Neural cell (in vitro differentiated cells): ENCODE data around the gene AGBL4. TPM values are rescaled to one million over a fixed set of nuclear protein-coding genes. Genes with fewer than 3 reads are reported as not detected.

Source experiments
- H2AFZ ChIP-seq: fragments of 200-600, 300-800 bp; sonication (generic), shearing (Covaris generic); 2 replicates; pipeline ENCODE4 v1.6.0; 2014; ENCODE audit warnings: low read depth, mild to moderate bottlenecking, antibody characterized with exemption, low read length, moderate library complexity
- H3F3A ChIP-seq: fragments of 200-600 bp; shearing (Covaris generic); 2 replicates; pipeline ENCODE4 v1.6.1; 2016; ENCODE audit warnings: mild to moderate bottlenecking, moderate library complexity, mixed read lengths, antibody characterized with exemption, low read length; ENCODE audit not compliant: insufficient read depth, poor library complexity, severe bottlenecking
- H3K27ac ChIP-seq: fragments of 200-600, 300-800 bp; sonication (generic), shearing (Covaris generic); 2 replicates; pipeline ENCODE4 v1.5.1; 2014; ENCODE audit warnings: mild to moderate bottlenecking, low read length, moderate library complexity
- H3K27me3 ChIP-seq: fragments of 300-800, 200-600 bp; sonication (generic), shearing (Covaris generic); 2 replicates; pipeline ENCODE4 v1.6.0; 2014; ENCODE audit warnings: mild to moderate bottlenecking, low read depth, low read length, moderate library complexity; ENCODE audit not compliant: insufficient read depth
- H3K36me3 ChIP-seq: fragments of 300-800, 200-600 bp; sonication (generic), shearing (Covaris generic); 2 replicates; pipeline ENCODE4 v1.5.1; 2014; ENCODE audit warnings: mild to moderate bottlenecking, antibody characterized with exemption, low read length, moderate library complexity; ENCODE audit not compliant: insufficient read depth
- H3K4me2 ChIP-seq: fragments of 300-800, 200-600 bp; sonication (generic), shearing (Covaris generic); 2 replicates; pipeline ENCODE4 v1.6.0; 2014; ENCODE audit warnings: mild to moderate bottlenecking, low read length
- H3K4me3 ChIP-seq: fragments of 300-800, 200-600 bp; sonication (generic), shearing (Covaris generic); 2 replicates; pipeline ENCODE4 v1.5.1; 2014; ENCODE audit warnings: mild to moderate bottlenecking, low read length, moderate library complexity
- H3K79me2 ChIP-seq: fragments of 200-600 bp; shearing (Covaris generic); replicated peaks from 2 replicates; pipeline ENCODE4 v1.6.0; 2014; ENCODE audit warnings: mild to moderate bottlenecking, low read length, moderate library complexity; ENCODE audit not compliant: insufficient read depth
- H3K9ac ChIP-seq: fragments of 300-800, 200-600 bp; sonication (generic), shearing (Covaris generic); 2 replicates; pipeline ENCODE4 v1.6.1; 2016; ENCODE audit warnings: mild to moderate bottlenecking, low read length, mixed read lengths
- H3K9me2 ChIP-seq: fragments of 200-600 bp; shearing (Covaris generic); 2 replicates; pipeline ENCODE4 v1.6.1; 2016; ENCODE audit warnings: mild to moderate bottlenecking, low read length, mixed read lengths; ENCODE audit not compliant: insufficient read depth
- H3K9me3 ChIP-seq: fragments of 200-600, 300-800 bp; sonication (generic), shearing (Covaris generic); 2 replicates; pipeline ENCODE4 v1.6.1; 2016; ENCODE audit warnings: mild to moderate bottlenecking, mixed run types, low read length, moderate library complexity, mixed read lengths
- H4K20me1 ChIP-seq: fragments of 200-600 bp; shearing (Covaris generic); 2 replicates; pipeline ENCODE4 v1.6.1; 2016; ENCODE audit warnings: mild to moderate bottlenecking, mixed run types; ENCODE audit not compliant: insufficient read depth
- CTCF ChIP-seq: fragments of 450-650 bp; IDR thresholded peaks from 2 replicates; pipeline ENCODE4 v1.5.1; 2014; ENCODE audit warnings: antibody characterized with exemption, mild to moderate bottlenecking, moderate library complexity; ENCODE audit not compliant: poor library complexity, severe bottlenecking
- EP300 ChIP-seq: fragments of 450-650 bp; conservative IDR thresholded peaks from 2 replicates; pipeline ENCODE4 v1.6.1; 2014; ENCODE audit warnings: antibody characterized with exemption, mild to moderate bottlenecking, moderate library complexity; ENCODE audit not compliant: poor library complexity, severe bottlenecking
- EZH2 ChIP-seq: fragments of 200-600, 300-800 bp; shearing (Covaris generic), sonication (generic); IDR thresholded peaks from 2 replicates; pipeline ENCODE4 v1.6.1; 2014; ENCODE audit warnings: antibody characterized with exemption, low read length, borderline replicate concordance, mild to moderate bottlenecking; ENCODE audit not compliant: insufficient read depth, poor library complexity, severe bottlenecking
- MXI1 ChIP-seq: fragments of 450-650 bp; conservative IDR thresholded peaks from 2 replicates; pipeline ENCODE4 v1.6.1; 2014; ENCODE audit warnings: antibody characterized with exemption, mild to moderate bottlenecking; ENCODE audit not compliant: poor library complexity, severe bottlenecking
- POLR2AphosphoS5 ChIP-seq: IDR thresholded peaks from 2 replicates; pipeline ENCODE4 v1.6.1; 2012
- RAD21 ChIP-seq: fragments of 450-650 bp; conservative IDR thresholded peaks from 2 replicates; pipeline ENCODE4 v1.6.1; 2014; ENCODE audit warnings: antibody characterized with exemption, mild to moderate bottlenecking, moderate library complexity
- REST ChIP-seq: IDR thresholded peaks from 2 replicates; pipeline ENCODE4 v1.6.1; 2012; ENCODE audit warnings: borderline replicate concordance
- SMC3 ChIP-seq: fragments of 450-650 bp; conservative IDR thresholded peaks from 2 replicates; pipeline ENCODE4 v1.6.1; 2014; ENCODE audit warnings: antibody characterized with exemption, mild to moderate bottlenecking, moderate library complexity; ENCODE audit not compliant: poor library complexity
- TAF1 ChIP-seq: IDR thresholded peaks from 2 replicates; pipeline ENCODE4 v1.6.1; 2012; ENCODE audit warnings: low read depth
- polyA plus RNA-seq: library from polyadenylated mRNA; depleted of rRNA; stranded (reverse); fragments of >200 nt; gene quantifications from 2 replicates; pipeline ENCODE4 v1.2.3, GENCODE V29; 2014

Gene AGBL4
- polyA plus RNA-seq, 1 donor from 2014 or later: 1.3 TPM

- H3K9me2 ChIP-seq: no peaks in the 10 kb centered on the region
- no peaks in the 10 kb centered on the region for H3K36me3 ChIP-seq
- H3K9ac ChIP-seq: no peak overlapping the region
- no peak overlapping the region for H2AFZ ChIP-seq
- no peaks in the 10 kb centered on the region for H4K20me1 ChIP-seq
- no peaks in the 10 kb centered on the region for H3K9me3 ChIP-seq
- no peak for TF ChIP-seq POLR2AphosphoS5
- TF ChIP-seq MXI1: no peak
- no peak for TF ChIP-seq CTCF
- no peak for TF ChIP-seq TAF1
- TF ChIP-seq EP300: no peak
- TF ChIP-seq RAD21: no peak
- no peak for TF ChIP-seq SMC3
- TF ChIP-seq REST: no peak
- no peak for TF ChIP-seq EZH2
- H3K27ac ChIP-seq: no peak overlapping the region
- no peaks in the 10 kb centered on the region for H3K79me2 ChIP-seq
- H3K4me2 ChIP-seq: no peak overlapping the region
- H3K4me3 ChIP-seq: no peak overlapping the region
- H3K27me3 ChIP-seq: no peaks in the 10 kb centered on the region
- no peaks in the 10 kb centered on the region for H3F3A ChIP-seq
These were observed 838.2 kb downstream of the AGBL4 start for GRCh38 chr1:49185450-49185980.

GRCh38 chr1:49183489-49183888 is 840.3 kb downstream of the AGBL4 start:
- no peaks in the 10 kb centered on the region for H3K9me2 ChIP-seq
- no peak overlapping the region for H3K9ac ChIP-seq
- H3K4me3 ChIP-seq: no peak overlapping the region
- H3F3A ChIP-seq: no peaks in the 10 kb centered on the region
- no peak overlapping the region for H3K27ac ChIP-seq
- no peak overlapping the region for H2AFZ ChIP-seq
- TF ChIP-seq POLR2AphosphoS5 (no peak), SMC3 (no peak), EZH2 (no peak), REST (no peak), EP300 (no peak)
- no peaks in the 10 kb centered on the region for H3K79me2 ChIP-seq
- H3K4me2 ChIP-seq: no peak overlapping the region
- H4K20me1 ChIP-seq: no peaks in the 10 kb centered on the region
- no peaks in the 10 kb centered on the region for H3K9me3 ChIP-seq
- H3K27me3 ChIP-seq: no peaks in the 10 kb centered on the region
- no peaks in the 10 kb centered on the region for H3K36me3 ChIP-seq
